ENCODE data around the gene UFD1. TPM values are rescaled to one million over a fixed set of nuclear protein-coding genes. Genes with fewer than 3 reads are reported as not detected.

The UFD1 gene
- total and polyA plus RNA-seq, 8 donors: 3.8 to 86.6 (median 51.3) TPM

DNA sequence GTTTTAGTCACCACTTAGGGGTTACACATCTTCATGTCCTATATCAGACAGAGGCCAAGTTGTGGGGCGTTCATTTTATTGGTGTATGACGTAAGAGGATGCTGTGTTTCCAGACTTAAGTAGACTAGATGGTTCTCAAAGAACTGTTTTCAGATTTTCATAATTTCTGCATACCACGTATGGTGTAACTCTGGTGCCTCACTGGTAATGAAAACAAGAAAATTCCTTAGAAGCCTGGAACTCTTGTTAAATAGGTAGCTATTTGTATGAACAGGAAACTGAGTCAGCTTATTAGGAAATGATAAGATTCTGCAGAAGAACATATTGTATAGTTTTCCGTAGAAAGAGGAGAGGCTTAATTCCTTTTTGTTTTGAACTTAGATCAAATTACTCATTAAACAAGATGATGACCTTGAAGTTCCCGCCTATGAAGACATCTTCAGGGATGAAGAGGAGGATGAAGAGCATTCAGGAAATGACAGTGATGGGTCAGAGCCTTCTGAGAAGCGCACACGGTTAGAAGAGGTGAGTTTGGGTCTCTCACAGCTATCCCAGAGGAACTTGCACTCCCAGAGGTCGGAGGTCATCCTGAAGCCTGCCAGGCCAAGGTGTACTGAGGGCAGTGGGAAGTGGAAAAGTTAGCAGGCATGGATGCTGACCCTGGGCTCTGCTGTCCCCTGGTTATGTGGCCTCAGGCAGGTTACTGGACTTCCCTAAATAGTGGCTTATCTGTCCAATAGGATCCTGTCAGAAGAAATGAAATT is 4.7 kb upstream of the UFD1 start:
- Histone ChIP-seq H3K27me3 (no peaks in the 10 kb centered on the region), H3K4me3 (no peak overlapping the region), H3K27ac (no peak overlapping the region), H3K4me1 (peaks cover 5 to 11% (median 6%) of the 10 kb centered on the region in 4 donors), H3K36me3 (peaks cover 0 to 5% (median 0%) of the 10 kb centered on the region in 4 donors), H3K9me3 (no peaks in the 10 kb centered on the region)
- no peak for DNase-seq
- TF ChIP-seq, protein P1, sequence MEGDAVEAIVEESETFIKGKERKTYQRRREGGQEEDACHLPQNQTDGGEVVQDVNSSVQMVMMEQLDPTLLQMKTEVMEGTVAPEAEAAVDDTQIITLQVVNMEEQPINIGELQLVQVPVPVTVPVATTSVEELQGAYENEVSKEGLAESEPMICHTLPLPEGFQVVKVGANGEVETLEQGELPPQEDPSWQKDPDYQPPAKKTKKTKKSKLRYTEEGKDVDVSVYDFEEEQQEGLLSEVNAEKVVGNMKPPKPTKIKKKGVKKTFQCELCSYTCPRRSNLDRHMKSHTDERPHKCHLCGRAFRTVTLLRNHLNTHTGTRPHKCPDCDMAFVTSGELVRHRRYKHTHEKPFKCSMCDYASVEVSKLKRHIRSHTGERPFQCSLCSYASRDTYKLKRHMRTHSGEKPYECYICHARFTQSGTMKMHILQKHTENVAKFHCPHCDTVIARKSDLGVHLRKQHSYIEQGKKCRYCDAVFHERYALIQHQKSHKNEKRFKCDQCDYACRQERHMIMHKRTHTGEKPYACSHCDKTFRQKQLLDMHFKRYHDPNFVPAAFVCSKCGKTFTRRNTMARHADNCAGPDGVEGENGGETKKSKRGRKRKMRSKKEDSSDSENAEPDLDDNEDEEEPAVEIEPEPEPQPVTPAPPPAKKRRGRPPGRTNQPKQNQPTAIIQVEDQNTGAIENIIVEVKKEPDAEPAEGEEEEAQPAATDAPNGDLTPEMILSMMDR (IDR thresholded peaks at IDR 0.05): no peak
- TF ChIP-seq POLR2AphosphoS5 (IDR thresholded peaks at IDR 0.05) (no peak), POLR2A (IDR thresholded peaks at IDR 0.05) (no peak), EP300 (IDR thresholded peaks at IDR 0.05) (no peak)
- intact Hi-C loops (cut with DNase I; ENCODE audit: low total_unique reads): no loop called here
- WGBS, 5 donors: 82 to 90% (median 85%) methylated on average over 8 of the region's 8 CpGs

DNA sequence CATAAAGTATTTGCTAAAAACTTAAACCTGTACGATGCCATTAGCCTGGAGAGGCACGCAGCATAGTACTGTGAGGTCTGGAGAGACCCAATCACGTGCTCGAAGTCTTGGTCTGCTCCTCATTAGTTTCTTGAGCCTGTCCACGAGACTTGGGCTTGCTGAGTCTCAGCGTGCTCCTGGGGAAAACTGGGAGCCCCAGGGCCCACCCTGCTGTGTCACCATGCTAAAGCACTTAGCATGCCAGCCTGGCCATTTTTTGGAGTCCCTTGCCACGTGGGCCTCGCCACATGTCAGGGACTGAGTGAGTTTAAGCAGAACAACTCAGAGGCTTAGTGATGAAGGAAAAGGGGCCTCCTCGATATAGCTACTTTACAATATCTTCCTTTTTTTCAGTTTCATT is 3.3 kb upstream of the UFD1 start:
- intact Hi-C loops (cut with DNase I; ENCODE audit: low total_unique reads): no loop called here
- DNase-seq: peak in 1 of 2 donors; percentile 5
- TF ChIP-seq POLR2AphosphoS5 (IDR thresholded peaks at IDR 0.05): no peak
- no peak for TF ChIP-seq POLR2A (IDR thresholded peaks at IDR 0.05)
- no peak for TF ChIP-seq EP300 (IDR thresholded peaks at IDR 0.05)
- TF ChIP-seq, protein P1 (IDR thresholded peaks at IDR 0.05): no peak
- Histone ChIP-seq H3K27me3 (no peaks in the 10 kb centered on the region), H3K27ac (no peak overlapping the region), H3K9me3 (no peaks in the 10 kb centered on the region), H3K4me3 (no peak overlapping the region), H3K36me3 (peaks cover 0 to 5% (median 0%) of the 10 kb centered on the region in 4 donors), H3K4me1 (peaks cover 8 to 22% (median 16%) of the 10 kb centered on the region in 4 donors)
- 90 to 94% (median 93%) methylated on average over 9 of the region's 9 CpGs for WGBS, 5 donors

GRCh38 chr22:19480789-19481188 is 1.8 kb upstream of the UFD1 start:
- Histone ChIP-seq H3K9me3 (no peaks in the 10 kb centered on the region), H3K27ac (no peak overlapping the region), H3K36me3 (peaks cover 0 to 5% (median 2%) of the 10 kb centered on the region in 4 donors), H3K4me3 (peak overlapping the region in 1 of 4 donors; percentile 83), H3K4me1 (peaks cover 12 to 37% (median 26%) of the 10 kb centered on the region in 4 donors), H3K27me3 (no peaks in the 10 kb centered on the region)
- intact Hi-C loops (cut with DNase I; ENCODE audit: low total_unique reads): no loop called here
- DNase-seq: no peak
- TF ChIP-seq POLR2AphosphoS5 (IDR thresholded peaks at IDR 0.05) (no peak), EP300 (IDR thresholded peaks at IDR 0.05) (no peak), POLR2A (IDR thresholded peaks at IDR 0.05) (no peak)
- TF ChIP-seq, protein P1 (IDR thresholded peaks at IDR 0.05): no peak
- 52 to 66% (median 61%) methylated on average over 10 of the region's 10 CpGs for WGBS, 5 donors

GRCh38 chr22:19480173-19480568 is 1.2 kb upstream of the UFD1 start:
- DNase-seq: no peak
- intact Hi-C loops (cut with DNase I; ENCODE audit: low total_unique reads): no loop called here
- peak overlapping the region; percentile 66 to 97 (median 84) for H3K4me3 ChIP-seq
- 1 to 2% (median 1%) methylated on average over 15 of the region's 15 CpGs for WGBS, 5 donors
- H3K9me3 ChIP-seq: no peaks in the 10 kb centered on the region
- H3K27ac ChIP-seq: peak overlapping the region in 2 of 5 donors; percentile 92 to 95
- H3K27me3 ChIP-seq: no peaks in the 10 kb centered on the region
- peaks cover 0 to 9% (median 4%) of the 10 kb centered on the region in 4 donors for H3K36me3 ChIP-seq
- peaks cover 12 to 44% (median 30%) of the 10 kb centered on the region in 4 donors for H3K4me1 ChIP-seq
- TF ChIP-seq POLR2AphosphoS5 (IDR thresholded peaks at IDR 0.05): no peak
- TF ChIP-seq POLR2A (IDR thresholded peaks at IDR 0.05): no peak
- TF ChIP-seq, protein P1 (IDR thresholded peaks at IDR 0.05): no peak
